HG02798 (cell line): ENCODE results near the gene SLC25A47.
A peak's percentile ranks its signal among the peaks of the same experiment; 100 is the strongest.
"Not testable (repeated sequence)": the region's sequence is repeated elsewhere in the genome, so short reads cannot be mapped to it uniquely, and the experiment has no call there.

Experiments
- ATAC-seq: cut with Tn5 transposase; IDR thresholded peaks from one replicate; pipeline ENCODE4 v1.9.1; 2021; ENCODE audit warnings: mild to moderate bottlenecking; ENCODE audit not compliant: unreplicated experiment, poor library complexity

SLC25A47 gene

DNA sequence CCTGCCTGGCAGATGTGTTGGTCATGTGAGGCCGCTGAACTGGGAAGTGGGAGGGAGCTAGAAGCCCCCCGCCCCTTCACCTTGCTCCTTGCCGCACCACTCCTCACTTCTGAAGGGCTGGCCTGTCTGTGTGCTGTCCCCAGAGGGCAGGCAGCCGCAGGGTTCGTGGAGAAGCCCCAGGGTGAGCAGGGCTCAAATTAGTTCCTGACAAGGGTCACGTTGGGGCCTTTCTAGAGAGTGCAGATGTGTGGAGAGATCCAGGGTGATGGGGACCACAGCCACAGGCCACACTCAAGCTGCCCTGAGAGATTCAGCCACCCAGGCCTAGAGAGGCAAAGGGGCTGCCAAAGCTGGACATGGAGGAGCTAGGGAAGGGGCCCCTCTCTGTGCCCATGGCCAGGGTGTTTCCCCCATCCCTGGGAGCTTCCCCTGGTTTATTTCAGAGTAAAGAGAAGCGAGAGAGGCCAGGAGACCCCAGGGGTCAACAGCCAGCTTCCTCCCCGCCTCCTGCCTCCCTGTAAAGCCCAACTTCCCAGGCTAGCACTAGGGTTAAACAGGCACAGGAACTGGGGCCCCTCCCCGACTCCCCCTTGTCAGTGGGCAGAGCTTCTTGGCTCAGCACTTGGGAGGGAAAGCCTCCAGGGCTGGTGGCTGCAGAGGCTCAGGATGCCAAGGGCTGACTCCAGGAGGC is 33.1 kb upstream of the SLC25A47 start:
- no peak for ATAC-seq

DNA sequence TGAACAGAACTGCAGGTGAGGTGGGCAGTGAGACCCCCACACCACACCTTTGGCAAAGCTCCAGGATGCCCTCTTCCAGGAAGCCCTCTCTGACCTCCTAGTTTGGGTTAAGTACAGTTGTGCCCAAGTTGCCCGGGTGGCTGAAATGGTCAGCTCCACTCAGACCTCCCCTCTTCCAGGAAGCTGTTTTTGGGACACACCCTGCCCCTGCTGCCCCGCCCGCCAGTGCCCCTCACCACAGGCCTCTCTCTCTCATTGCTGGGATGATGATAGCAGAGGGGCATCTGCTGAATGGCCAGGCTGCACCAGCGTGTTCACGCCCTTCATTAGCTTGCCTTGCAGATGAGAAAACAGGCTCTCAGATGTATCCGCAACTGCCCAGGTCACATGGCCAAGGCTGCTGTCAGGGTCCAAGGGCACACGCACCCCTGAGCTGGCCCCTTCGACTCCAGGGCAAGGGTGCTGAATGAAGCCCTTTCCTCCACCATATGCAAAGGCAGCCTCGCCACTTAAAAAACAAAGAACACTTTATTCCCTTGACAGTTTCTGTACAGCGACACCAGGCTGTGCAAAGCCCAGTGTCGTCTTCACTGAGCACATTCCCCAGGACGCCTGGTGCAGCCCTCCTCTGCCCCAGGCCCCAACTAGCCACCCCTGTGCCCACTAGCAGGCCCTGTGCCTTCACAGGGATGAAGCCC is 32.4 kb upstream of the SLC25A47 start:
- ATAC-seq, result no peak

DNA sequence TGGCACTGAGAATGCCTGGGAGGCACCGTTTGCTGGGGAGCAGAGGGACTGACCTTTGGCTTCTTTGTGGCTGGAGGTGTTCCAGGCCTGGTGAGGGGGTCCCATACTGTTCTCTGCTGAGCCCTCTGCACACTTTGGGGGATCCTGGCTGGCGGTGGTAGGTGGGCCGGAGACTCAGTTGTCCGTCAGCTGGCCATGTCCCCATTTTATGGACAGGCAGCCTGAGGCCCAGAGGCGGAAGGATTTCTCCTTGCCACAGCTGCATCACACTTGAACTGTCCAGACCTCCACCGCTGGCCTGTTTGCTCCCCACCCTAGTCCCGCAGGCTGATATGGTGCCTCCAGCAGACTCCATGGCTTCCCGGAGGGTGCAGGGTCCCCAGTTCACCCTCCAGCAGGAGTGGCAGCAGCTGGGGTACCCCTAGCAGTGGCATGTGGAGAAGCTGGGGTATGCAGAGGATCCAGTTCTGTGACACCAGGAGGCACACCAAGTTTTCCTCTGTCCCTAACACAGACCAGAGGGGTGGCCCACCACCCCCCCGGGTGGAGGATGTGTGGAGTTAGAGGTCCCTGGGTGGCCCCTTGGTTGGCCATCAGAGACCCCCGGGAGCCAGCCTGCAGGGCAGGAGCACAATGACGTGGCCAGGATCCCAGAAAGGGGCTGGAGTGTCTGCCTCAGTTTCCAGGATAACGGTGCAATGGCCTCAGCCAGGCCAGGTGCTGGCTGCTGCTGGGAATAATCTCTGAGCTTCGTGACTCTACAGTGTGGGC is 31.6 kb upstream of the SLC25A47 start:
- ATAC-seq, result no peak

DNA sequence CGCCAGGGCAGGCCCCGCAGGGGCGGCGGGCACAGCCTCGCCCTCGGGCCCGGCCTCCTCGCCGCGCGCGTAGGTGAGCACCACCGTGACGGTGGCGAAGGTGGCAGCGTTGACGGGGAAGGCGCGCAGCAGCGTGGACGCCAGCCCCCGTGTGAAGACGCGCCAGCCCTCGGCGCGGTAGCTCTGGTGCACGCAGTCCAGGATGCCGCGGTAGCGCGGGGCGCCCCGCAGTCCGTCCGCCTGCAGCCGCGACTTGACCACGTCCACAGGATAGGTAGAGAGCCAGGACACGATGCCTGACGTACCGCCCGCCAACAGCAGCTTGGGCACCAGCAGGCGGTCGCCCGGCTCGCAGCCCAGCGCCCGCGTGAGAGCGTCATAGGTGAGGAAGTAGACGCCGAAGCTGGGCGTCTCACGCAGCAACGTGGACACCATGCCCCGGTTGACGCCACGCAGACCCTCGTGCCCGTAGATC is 30.8 kb upstream of the SLC25A47 start:
- ATAC-seq, result no peak

DNA sequence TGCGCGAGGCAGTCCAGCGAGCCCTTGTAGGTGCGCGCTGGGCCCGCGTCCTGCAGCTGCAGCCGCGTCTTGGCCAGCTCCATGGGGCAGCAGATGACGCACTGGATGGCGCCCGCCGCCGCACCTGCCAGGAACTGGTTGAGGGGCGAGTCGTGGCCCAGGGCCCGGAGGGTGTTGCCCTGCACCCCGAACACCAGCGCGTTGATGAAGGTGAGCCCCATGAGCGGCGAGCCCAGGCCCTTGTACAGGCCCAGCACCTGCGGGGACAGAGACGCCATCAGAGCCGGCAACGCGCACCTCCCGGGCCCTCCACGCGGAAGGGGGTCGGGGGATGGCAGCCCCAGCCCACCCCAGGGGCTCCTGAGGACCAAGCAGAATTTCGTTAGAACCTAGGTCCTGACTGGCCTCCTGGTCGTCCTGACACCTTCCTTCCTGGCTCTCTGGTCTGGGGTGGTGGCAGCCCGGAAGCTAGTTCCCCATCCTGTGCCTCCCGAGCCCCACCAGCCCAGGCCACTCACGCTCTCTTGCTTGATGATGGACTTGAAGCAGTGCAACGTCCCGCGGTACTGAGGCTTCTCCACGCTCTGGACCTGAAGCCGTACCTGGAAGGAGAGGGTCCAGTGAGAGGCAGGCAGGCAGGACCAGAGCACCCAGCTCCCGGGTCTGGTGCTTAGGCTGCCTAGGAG is 30.2 kb upstream of the SLC25A47 start:
- no peak for ATAC-seq

DNA sequence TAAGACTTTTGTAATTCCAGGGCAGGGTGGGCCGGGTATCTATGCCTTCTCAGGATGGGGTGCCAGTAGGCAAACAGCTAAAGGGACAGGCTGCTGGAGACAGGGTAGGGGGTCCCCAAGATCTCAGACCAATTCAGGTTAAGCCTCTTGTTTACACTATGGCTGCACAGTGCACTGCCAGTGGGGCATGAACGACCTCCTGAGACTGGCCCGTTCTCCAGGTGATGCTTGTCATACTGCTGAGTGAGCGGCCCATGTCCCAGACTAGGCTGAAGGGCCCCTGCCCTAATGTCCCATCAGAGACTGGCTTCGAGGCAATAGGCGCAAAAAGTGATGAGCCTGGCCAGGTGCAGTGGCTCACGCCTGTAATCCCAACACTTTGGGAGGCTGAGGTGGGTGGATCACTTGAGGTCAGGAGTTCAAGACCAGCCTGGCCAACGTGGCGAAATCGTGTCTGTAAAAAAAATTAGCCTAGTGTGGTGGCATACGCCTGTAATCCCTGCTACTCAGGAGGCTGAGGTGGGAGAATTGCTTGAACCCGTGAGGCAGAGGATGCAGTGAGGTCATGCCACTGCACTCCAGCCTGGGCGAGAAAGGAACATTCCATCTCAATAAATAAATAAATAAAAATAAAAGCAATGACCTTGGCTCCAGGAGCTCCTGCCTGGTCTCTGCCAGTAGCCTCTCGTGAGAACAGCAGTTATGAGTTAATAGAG is 29.5 kb upstream of the SLC25A47 start:
- ATAC-seq, result no peak

DNA sequence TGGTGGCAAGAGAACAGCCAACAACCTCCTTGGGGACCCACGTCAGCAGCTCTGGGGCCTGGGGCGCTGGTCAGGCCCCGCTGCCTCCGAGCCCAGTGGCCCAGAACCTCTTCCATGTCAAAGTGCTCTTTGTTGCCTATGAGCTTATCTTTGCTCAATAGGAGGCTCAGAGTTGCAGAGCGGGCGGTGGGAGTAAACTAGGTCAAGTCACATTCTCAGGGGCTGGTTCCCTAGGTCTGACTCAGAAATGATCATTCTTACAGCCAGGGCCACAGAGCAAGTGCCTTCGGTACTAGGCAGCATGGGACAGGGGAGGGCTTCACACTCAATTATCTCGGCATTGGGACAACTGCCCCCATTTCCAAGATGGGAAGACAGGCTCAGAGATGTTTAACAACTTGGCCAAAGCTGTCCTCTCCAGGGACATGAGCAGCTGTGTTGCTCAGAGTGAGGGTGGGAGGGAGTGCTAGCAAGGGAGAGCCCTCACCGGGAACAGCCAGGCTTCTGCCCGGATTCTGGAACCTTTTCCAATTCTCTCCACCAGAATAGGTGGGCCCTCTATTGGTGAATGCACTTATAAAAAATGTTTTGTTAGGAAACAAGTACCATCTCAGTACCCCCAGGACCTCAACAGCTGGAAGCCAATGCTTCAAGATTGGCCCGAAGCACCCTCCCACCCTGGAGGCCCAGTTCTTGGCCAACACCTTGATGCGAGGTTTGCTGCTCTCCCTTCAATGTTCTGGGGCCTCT is 28.8 kb upstream of the SLC25A47 start:
- no peak for ATAC-seq

DNA sequence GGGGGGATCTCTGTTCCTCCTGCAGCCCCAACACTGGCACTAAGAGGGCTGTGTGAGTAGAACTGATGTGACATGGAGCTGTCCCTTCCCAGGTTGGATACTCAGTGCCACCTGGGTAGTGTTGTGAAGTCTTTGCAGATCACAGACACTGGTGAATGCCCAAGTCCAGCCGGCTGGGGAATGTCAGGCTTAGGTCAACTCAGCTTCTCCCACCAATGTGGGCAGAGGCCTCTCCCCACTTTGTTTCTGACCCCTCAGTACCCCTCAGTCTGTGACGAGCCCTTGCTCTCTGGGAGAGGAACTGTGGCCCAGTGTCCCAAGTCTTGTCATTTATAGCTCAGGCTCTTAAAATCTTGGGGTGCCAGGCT is 28.2 kb upstream of the SLC25A47 start:
- ATAC-seq, result no peak

DNA sequence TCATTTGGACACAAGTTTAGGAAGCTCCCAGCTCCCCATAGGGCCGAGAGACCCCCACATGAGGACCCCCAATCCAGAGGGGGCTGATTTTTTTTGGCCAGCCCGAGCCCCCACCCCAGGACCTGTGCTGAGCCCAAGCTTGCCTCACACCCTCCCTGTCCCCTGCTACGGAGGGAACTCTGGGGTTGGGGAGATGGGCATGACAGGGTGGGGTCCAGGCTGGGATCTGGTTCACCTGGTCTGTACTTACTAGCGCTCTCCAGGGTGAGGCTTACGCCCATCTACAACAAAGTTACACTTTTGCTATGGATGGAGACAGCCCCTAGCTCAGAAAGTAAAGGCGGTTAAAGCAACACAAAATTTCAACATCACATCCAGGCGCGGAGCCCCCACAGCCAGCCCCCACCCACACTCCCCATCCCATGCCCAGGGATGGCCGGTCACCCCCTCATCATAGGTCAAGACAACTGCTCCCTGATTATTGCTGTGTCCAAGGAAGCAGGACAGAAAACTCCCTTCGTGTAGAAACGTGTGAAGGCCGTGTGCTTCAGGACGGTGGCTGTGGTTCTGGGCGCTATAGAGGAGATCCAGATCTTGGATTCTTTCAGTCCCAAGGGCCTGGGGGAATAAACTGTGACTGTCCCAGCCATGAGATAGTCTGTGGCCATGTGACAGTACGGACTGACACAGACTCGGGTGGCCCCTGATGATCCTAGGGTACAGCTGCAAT is 27.6 kb upstream of the SLC25A47 start:
- ATAC-seq, result no peak

DNA sequence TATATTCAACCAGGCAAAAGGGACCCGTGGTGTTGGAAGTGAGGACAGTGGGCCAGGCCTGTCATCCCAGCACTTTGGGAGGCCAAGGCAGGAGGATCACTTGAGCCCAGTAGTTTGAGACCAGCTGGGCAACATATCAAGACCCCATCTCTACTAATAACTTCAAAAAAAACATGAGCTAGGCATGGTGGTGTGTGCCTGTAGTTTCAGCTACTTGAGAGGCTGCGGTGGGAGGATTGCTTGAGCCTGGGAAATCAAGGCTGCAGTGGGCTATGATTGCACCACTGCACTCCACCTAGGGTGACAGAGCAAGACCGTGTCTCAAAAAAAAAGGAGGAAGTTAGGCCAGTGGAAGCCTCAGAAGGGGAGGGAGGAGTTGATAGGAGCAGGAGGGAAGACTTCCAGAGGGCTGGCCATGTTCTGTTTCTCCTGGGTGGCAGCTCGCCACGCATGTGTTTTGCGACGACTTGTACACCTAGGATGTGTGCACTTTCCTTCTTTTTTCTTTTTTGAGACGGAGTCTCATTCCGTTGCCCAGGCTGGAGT is 27.0 kb upstream of the SLC25A47 start:
- ATAC-seq, result no peak

DNA sequence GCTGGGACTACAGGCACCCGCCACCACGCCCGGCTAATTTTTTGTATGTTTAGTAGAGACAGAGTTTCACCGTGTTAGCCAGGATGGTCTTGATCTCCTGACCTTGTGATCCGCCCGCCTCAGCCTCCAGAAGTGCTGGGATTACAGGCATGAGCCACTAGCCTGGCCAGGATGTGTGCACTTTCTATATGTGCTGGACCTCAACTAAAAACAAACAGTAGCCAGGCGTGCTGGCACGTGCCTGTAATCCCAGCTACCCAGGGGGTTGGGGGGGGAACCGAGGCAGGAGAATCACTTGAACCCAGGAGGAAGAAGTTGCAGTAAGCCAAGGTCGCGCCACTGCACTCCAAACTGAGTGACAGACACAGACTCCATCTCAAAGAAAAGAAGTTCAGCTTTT is 26.4 kb upstream of the SLC25A47 start:
- ATAC-seq, result not testable (repeated sequence)

DNA sequence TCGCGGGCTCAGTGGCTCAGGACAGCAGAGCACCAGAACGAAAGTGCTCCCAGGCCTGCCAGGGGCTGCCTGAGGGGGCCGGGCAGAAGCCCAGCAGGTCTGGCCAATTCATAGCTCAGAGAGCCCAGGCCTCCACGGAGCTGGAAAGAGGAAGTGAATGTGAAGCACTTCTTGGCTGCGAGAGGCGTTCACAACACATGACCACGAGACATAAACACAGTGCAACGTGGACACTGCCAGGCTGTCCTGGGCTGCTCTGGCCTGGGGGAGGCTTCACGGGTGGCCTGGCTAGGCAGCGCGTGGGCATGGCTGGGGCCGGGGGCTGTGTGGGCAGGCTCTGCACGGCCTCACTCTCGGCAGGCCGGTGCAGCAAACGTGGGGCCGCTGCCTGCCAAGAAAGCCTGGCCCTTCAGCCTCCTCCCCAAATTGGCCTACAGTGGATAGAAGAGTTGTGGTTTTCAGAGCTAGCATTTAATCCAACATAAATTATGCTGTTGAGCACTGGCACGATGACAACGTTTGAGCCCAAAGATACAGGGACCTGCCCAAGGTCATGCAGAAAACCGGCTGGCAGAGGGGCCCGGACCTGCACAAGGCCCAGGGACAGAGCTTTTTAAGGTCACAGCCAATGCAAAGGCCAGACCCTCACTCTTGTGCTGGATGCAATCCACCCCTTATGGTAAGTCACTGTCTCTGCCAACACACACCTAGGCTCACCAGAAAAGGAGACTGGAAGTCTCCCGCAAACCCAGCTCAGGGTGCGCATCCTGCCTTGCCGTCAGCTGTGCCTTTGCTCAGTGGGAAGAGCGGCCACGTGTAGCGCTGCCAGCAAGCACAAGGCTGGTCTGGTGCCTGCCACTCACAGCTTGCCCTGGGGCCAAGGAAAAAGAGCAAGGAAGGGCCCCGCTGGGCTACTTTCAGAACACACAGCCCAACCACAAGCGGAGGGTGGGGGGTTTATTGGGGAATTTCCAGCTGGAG is 25.5 kb upstream of the SLC25A47 start:
- ATAC-seq, result peak; percentile 74

DNA sequence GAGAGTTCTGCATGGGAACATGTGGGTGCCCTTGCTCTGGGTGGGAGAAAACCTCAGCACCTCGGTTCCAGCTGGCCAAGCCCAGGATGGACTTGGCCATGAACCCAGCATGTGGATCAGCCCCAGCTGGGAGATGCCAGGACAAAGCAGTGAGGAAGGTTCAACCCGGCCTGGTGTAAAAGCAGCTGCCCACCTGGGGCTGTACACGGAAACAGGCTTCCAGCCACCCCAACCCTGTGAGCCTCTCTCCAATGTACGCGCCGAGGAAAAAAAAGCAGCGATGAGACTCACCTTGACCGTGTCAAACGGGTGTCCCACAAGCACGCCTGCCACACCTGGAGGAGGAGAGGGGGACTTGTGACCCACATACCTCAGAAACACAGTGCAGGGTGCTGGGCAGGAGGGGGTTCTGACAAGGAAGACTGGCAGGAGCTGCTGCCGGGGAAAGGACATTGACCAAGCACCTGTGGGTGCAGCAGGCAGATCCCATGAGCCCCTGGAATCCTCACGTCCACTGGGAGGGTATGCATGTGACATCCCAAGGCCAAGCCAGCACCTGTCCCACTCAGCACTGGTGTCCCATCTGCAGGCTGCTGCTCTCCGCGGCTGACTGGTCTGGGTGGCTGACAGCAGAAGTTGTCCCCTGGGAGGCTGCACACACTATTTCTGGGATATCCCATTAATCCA is 24.4 kb upstream of the SLC25A47 start:
- ATAC-seq, result no peak

DNA sequence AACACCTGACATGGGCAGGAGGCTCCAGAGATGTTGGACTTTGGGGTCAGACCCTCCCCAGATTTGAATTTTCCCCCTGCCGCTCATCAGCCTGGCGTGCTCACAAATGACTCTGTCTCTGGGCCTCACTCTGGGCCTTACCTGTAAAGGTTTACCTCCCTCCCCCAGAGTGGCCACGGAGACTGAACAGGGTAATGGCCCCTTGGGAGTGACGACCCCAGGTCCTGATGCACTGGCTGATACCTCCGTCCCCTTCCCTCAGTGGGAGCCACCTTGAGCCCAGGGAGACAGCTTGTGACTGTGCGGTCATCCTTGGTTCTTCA is 23.9 kb upstream of the SLC25A47 start:
- no peak for ATAC-seq

DNA sequence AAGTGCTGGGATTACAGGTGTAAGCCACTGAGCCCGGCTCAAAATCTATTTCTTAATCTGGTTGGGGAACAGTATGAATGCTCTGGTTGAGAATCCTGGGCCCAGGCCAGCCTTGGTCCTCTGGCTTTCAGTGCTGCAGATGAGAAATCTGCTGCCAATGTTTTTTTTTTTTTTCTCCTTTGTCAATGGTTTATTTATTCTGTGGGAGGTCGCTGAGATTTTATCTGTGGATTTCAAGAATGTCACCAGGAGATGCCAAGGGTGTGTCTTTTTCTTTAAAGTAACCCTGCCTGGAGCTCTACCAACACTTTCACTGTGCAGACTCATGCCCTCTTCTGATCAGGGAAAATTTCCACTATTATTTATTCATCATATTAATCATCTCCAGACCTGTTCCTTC is 20.5 kb upstream of the SLC25A47 start:
- no peak for ATAC-seq

DNA sequence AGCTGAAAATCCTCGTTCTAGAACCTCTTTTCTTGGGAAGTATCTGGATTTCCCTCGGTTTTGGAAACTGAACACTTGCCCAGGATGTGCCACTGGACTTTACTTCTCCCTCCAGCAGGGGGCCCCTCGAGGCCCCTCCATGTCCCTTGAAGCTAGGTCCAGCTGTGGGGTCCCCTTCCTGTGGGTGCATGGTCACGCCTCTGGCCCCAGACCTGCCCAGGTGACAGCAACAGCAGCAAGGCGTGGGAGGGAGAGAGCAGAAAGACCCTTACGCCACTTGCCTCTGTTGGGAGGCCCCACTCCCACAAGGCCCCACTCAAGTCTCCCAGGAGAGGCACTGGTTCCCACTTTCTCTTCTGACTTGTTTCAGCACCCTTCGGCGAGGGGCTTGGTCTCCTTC is 20.0 kb upstream of the SLC25A47 start:
- no peak for ATAC-seq

DNA sequence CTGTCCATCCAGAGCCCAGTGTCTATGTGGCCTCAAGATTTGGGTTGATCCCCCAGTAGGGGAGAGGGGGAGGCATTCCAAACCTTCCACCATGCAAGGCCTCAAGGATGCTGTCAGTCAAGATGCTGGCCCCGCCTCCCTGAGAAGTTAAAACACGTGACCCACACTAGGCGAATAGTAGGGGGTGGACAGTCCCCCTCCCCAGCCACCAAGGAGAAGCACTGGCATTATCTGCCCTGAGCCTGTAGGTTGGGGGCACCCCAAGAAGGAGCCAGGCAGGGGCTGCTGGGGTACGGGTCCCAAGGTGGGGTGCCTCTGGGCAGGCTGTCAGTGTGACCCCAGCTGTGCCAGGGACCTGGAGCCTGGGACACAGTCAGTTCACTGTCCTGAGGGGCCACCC is 19.2 kb upstream of the SLC25A47 start:
- ATAC-seq, result no peak
